Suprapubic skin (tissue), 3 donors: Measurements from ENCODE around the gene SMCO1.
"Not testable (repeated sequence)": the region's sequence is repeated elsewhere in the genome, so short reads cannot be mapped to it uniquely, and the experiment has no call there.

Source experiments
- POLR2A ChIP-seq, 2 donors: fragments of 450-650 bp; IDR thresholded peaks; one replicate each; pipeline ENCODE4 v1.6.1; 2017; ENCODE audit warnings: antibody characterized with exemption in 2 of 2, mild to moderate bottlenecking in 2 of 2, moderate library complexity in 2 of 2
- TF ChIP-seq, protein P1 (sequence below), 2 donors: fragments of 200-600 bp in 1 of 2; fragments of 450-650 bp in 1 of 2; sonication (generic) in 1 of 2; IDR thresholded peaks; one replicate each; pipeline ENCODE4 v1.5.1; 2016 to 2019; ENCODE audit warnings: antibody characterized with exemption in 2 of 2, mild to moderate bottlenecking in 1 of 2, moderate library complexity in 1 of 2

DNA sequence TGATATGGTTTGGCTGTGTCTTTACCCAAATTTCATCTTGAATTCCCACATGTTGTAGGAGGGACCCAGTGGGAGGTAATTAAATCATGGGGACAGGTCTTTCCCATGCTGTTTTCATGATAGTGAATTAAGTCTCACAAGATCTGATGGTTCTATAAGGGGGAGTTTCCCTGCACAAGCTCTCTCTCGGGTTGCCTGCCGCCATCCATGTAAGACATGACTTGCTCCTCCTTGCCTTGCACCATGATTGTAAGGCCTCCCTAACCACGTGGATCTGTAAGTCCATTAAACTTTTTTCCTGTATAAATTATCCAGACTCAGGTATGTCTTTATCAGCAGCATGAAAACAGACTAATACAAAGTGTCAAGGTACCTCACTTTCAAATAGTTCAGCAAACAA is 35.0 kb upstream of the SMCO1 start:
- TF ChIP-seq, protein P1, sequence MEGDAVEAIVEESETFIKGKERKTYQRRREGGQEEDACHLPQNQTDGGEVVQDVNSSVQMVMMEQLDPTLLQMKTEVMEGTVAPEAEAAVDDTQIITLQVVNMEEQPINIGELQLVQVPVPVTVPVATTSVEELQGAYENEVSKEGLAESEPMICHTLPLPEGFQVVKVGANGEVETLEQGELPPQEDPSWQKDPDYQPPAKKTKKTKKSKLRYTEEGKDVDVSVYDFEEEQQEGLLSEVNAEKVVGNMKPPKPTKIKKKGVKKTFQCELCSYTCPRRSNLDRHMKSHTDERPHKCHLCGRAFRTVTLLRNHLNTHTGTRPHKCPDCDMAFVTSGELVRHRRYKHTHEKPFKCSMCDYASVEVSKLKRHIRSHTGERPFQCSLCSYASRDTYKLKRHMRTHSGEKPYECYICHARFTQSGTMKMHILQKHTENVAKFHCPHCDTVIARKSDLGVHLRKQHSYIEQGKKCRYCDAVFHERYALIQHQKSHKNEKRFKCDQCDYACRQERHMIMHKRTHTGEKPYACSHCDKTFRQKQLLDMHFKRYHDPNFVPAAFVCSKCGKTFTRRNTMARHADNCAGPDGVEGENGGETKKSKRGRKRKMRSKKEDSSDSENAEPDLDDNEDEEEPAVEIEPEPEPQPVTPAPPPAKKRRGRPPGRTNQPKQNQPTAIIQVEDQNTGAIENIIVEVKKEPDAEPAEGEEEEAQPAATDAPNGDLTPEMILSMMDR (IDR thresholded peaks at IDR 0.05): not testable (repeated sequence)
- TF ChIP-seq POLR2A (IDR thresholded peaks at IDR 0.05): not testable (repeated sequence)
